ENCODE measurements around the gene LRMDA.

LRMDA gene

DNA sequence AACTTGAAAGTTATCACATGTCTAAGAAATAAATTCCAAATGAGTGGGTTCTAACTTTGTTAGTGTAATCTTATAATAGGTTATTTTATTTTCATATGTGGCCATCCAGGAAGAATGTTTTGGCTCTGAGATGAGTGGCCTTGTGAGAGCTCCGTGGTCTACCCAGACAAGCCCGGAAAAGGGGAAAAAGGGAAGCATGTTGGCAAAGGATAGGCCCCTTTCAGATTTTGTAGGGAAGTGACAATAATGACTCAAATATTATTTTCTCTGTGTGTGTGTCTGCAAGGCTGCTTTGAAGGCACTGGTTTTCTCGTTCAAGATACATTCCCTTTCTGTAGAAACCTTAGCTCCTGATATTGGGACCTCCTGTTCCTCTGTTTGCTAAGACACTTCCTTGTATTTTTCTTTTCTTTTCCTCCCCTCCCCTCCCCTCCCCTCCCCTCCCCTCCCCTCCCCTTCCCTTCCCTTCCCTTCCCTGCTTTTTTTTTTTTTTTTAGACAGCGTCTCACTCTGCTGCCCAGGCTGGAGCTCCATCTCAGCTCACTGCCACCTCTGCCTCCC lies 240.8 kb downstream of the LRMDA start:
- no peak for DNase-seq (ENCODE audit: low read depth)

DNA sequence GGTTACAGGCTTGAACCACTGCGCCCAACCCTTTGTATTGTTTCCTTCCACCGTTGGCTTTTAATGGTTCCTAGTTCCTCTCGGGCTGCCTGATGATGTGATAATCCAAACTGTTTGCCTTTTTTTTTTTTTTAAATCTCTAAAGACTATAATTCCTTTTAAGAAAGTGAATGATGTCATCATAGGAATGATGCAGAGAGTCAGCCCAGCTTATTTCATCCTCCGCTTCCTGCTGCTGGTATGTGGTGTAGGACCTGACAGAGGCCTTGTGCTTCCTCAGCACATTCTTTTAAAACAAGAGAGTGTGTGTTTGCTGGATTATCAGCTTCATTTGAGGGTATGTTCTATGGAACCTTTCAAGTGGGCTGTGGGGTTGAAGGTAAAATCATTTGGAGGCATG lies 241.4 kb downstream of the LRMDA start:
- no peak for DNase-seq (ENCODE audit: low read depth)

DNA sequence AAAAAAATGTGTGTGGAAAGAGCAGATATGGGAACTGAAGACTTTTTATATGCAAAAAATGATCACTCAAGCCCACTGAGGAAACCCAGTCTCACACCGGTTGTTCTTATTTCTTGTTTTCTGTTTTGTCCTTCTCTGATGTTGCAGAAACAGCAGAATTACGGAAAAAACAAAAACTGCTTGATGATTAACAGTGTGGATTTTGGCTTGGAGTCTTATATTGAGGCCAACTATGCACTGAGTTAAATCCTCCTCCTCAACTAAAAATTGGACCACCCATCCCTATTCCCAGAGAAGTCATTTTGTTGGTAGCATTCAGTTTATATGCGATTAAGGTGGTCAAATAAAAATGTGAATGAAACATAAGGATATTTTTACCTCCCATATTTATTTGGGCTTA lies 246.1 kb downstream of the LRMDA start:
- DNase-seq (ENCODE audit: low read depth), result no peak

DNA sequence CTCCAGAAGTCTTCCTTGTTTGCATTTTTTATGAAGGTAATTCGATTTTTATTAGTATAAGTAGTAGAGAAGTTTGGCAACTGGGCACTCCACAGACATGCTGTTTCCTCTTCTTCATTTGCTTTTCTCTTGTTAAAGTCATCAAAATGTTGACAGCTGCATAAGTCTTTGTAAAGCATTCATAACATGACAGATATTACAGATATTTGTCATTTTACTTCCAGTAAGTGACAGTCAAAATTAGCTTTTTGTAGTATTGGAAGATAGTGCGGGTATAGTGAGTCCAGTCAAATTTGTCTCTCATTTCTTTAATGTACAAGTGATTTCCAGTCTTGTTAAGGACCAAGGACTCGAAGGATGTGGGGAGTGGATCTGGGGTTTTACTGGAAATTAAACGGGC lies 247.1 kb downstream of the LRMDA start:
- DNase-seq (ENCODE audit: low read depth), result no peak

DNA sequence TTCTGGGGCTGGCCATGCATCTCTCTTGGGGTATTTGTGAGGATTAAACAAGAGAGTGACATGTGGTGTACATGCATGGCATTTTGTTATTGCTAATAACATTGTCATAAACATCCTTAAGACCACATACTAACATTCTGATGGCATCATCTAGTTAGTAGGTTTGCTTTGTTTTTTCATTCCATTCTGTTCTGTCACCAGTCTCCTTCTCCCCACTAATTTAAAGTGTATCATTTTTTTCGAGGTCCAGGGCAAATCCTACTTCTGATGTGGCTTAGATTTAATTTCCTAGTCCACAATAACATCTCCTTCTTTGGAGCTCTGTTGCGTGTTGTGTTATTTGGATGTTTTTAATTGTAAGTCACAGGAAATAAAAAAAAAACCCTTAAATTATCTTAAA lies 248.1 kb downstream of the LRMDA start:
- DNase-seq (ENCODE audit: low read depth), result no peak

DNA sequence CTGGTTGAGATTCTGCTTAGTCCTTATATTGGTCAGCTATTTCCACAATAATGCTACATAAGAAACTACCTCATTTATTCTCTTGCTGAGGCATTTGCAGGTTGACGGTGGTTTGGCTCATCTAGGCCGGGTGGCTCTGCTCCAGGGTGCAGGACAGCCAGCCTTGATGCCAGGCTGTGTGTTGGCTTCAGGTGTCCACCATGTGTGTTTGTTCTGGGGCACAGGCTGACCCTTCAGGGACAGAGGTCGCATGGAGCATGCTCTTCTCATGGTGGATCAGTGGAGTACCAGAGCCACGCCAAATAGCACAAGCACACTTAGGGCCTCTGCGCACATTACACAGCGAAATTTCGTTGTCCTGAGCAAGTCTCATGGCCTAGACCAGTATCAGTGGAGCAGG lies 249.9 kb downstream of the LRMDA start:
- no peak for DNase-seq (ENCODE audit: low read depth)

DNA sequence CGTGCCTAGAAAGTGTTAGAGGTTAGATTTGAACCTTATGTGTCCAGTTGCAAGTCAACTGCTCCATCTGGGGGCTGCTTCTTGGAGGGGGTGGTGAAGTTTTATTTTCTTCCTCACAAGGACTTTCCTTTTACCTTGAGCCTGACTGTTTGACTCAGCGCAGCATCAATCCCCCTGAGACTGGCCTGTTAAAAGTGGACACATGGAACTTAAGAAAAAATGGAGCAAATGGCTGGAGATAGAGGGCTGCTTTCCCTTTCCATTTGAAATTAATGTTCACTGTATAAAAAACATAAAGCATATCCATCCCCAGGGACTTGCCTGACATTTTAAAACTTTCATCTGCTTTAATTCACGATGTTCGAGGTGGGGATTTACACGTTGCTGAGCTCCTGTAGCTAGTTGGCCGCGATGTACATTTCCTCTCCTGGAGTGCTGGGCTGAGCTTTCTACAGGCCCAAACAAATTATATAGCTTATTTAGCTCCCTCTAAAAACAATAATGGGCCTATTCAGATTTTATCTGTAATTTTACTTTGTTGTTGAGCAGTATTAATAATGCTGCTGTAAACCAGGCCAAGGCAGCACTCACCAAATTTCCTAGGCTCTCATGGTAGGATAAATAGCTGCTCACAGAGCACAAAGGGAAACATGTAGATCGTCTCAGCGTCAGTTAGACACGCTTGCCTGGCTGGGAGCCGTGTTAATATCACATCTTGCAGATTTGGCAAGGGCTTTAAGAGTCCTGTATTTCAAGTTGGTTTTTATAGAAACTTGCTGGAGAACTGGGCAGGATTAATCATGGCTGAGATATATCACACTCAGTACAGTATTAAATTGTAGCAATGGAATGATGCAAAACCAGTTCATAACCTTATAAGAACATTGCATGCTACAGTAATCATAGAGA lies 251.5 kb downstream of the LRMDA start:
- DNase-seq (ENCODE audit: low read depth), result no peak

DNA sequence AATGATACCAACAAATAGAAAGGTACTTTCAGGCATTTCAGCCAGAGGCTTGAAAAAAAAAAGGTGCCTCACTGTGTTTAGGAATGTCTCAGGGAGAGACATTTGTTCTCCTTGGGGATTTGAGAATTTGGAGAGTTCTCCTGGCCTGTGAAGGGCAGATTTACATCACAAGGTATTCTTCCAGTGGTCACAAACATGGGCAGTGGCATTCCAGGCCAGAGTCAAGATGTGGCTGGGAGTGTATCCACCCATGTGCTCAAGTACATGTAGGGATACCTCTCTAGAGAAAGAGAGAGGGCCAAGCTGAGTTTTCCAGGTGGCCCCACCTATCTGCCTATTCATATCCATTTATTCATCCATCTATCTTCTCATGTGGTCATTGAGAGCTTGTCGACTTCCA lies 253.8 kb downstream of the LRMDA start:
- no peak for DNase-seq (ENCODE audit: low read depth)

DNA sequence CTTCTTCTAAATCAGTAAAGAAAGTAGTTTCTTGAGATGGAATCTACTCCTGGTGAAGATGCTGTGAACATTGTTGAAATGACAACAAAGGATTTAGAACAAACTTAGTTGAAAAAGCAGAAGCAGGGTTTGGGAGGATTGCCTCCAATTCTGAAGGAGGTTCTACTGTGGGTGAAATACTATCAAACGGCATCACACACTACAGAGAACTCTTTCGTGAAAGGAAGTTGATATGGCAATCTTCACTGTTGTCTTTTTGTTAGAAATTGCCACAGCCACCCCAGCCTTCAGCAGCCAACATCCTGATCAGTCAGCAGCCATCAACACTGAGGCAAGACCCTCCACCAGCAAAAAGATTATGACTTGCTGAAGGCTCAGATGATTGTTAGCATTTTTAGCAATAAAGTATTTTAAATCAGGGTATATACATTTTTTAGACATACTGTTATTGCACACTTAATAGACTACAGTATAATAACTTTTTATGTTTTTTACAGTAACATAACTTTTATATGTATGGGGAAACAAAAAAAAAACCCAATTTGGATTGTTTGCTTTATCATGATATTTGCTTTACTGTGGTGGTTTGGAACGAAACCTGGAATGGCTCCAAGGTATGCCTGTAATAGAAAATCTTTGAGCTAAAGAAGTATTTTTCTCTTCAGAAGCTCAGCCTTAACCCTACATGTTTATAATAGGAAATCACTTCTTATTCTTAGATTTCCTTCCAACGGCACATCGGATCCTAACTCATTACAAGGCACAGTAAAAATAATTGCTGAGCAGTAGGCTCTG lies 257.3 kb downstream of the LRMDA start:
- no peak for DNase-seq (ENCODE audit: low read depth)

DNA sequence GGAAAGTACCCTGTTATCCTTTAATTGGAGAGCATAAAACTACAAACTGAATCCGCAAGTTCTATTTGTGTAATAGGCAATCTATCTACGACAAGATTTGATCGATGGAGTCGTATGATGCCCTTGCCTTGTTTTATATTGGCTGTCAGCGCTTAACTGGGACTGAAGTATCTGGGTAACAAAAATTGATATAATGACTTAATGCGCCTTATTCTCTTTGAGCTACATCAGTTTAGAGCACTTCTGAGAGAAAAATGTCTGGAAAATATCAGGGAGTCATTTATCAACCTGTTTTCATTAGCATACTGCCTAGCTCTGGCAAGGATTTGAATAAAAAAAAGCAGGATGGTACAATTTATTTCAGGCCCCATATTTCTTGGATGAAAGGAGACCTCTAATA lies 262.1 kb downstream of the LRMDA start:
- no peak for DNase-seq (ENCODE audit: low read depth)

DNA sequence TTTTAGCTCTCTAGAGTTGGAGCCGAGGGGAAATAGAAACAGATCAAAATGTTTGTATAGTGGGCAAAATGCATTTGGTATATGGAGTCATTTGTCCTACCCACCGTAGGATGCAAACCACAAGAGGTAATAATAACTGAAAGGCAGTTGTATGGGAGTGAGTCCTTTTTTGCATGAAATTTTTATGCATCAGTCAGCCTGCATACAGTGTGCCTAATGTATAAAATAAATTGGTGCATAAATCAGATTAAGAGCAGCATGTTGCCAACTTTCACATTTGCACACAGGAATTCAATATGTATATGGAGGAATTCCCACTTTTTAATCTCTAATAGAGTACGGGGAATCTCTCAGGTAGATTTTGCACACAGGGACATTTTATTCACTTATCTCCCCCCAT lies 262.8 kb downstream of the LRMDA start:
- DNase-seq (ENCODE audit: low read depth), result no peak

DNA sequence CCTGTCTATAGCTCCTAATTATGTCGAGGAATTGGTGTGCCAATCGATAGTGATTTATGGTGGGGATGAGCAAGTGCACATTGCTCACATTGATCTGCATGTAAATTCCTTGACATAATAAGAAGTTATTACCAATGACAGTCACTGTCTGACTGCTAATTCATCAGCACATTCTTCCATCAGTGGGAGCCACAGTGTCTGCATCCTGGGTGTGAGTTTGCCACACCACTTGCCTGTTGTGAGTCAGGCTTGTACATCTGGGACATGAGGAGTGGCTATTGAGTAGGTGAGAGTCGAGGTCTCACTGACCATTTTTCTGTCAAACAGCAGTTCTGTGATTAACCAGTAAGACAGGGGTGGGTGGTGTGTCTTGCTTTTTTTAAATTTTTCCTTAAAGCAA lies 263.4 kb downstream of the LRMDA start:
- no peak for DNase-seq (ENCODE audit: low read depth)

DNA sequence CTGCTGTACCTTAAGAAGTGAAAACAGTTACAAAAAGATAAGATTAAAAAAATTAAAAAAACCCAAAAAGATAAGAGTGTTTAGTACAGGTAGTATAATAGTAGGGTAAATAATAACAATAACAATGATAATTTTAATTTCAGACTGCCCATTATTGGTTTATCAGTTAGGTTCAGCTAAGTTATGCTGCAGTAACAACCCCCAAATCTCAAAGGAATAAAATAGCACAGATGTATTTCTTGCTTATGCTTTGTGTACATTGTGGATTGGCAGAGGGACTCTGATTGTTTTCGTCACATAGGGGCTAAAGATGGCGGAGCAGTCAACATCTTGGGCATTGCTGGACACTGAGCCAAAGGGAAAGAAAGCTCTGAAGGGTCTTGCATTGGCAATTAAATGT lies 264.6 kb downstream of the LRMDA start:
- no peak for DNase-seq (ENCODE audit: low read depth)

DNA sequence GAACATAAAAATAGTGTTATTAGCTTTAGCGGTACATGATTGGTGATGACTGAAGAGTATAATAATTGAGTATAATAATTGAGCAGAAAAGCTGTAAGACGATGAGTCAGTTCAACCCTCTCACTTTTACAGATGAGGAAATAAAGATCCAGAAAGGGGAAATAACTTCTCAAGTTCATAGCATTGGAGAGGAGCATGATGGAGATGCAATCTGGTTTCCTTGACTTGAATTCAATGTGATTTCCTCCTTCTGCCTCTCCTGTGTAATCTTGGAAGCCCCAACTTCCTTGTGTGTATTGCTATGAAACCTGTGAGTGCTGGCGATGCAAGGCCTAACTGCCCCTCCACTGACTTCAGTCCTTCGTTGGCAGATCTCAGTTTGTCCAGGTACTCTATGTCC lies 265.1 kb downstream of the LRMDA start:
- no peak for DNase-seq (ENCODE audit: low read depth)

DNA sequence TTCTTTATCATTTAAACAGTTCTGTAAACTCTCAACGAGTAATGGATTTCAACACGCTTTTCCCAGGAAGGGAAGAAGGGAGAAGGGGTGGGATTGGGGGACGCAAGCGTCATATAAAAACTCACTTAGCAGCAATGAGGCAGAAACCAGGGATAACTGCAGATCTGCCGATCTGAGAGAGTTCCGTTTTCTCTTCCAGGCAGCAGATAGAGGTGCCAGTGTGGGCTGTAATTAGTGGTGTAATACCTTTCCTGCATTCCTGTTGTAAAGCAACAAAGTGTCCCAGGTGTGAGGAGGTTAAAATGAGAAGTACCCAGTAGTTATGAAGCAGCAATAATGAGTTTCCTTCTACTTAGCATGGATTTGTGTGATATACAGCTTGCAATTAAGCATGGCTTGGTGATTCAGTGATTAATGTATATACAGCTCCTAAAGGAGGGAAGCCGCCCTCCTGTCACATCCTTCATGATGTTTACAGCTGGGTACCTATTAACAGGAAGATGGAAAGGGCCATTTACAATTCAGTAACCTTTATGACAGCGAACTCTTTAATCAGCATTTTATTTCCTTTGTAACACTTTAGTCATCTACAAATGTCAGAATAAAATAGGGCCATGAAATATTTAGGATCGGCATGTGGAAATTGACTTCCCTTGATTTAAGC lies 271.9 kb downstream of the LRMDA start:
- no peak for DNase-seq (ENCODE audit: low read depth)

DNA sequence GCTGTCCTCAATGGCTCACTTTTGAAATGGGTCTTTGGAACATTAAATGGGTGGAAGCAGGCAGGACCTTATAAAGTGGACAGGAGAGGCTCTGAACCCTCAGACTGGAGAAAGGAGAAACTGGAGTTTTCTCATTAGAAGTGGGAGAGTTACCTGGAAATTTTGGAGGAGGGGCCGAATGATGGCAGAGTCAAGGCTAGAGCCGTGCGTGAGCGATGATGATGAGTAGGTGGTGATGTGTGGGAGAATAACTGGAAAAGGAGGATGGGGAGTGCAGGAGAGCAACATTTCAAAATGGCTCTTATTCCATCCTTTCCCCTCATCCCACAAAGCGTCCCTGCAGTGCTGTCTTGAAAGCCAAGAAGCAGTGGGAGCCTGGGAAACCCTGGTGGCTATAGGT lies 274.0 kb downstream of the LRMDA start:
- DNase-seq (ENCODE audit: low read depth), result no peak

DNA sequence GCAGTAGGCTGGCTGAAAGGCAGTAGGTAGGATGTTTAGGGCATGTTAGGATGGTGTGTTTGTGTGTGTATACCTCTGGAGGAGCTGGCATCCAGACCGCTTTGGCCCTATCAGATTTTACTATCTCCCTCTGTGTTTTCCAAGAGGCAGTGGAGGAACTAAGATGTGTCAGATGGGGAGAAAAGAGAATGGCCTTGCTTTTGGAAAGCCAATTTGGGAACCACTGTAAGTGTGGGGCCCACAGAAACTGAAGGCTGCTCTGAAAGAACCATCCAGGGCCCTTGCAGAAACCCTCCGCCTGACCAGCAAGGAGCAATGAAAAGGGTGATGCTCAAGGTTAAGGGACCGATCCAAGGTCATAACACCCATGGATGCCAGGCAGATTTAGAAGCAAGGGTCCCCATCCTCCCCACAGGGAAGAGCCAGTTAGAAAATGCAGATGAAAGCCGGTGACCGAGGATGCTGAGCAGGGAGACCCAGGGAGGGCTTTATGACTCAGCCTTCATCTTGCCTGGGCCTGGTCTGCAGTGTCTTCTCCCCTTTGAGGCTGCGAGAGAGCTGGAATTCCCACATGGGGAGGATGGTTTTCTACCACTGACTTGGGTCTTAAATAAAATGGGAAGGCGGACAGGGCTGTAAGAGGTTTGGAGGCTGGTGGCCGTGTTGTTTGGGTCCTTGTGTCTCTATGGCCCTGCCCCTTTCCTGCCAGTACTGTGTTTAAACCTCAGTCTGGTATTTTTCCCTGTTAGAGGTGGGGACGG lies 275.8 kb downstream of the LRMDA start:
- DNase-seq (ENCODE audit: low read depth), result no peak

DNA sequence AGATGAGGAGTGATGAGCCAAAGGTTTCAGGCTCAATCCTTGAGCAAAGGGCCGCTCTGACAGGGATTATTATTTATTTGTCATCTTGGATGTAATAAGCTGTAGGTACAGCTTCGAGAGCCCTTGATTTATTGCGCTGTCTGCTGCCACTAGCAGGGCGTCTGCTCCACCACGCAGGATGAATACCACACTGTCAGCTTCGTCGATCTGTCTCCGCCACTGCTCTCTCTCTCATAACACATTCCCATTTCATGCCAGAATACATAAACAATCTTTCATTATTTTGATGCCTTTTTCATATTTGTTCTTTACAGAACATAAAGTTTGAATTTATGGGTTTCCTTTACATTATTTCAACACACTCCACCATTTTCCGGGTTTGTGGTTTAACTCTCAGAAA lies 276.6 kb downstream of the LRMDA start:
- DNase-seq (ENCODE audit: low read depth), result no peak

DNA sequence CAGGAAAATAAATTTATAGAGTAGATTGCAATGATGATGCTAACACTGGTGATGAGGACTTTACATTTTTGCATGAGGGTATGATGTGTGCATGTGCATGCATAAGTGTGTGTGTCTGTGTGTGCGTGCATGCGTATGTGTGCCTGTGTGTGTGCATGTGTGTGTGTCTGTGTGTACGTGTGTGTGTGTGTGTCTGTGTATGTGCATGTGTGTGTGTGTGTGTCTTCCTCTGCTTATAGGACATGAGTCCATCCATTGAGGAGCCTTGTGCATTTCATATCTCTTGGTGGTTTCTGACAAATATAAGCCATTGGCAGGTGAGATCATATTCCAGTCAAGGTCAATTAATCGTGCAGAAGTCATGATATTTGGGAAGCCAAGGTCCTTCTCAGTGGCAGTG lies 277.8 kb downstream of the LRMDA start:
- DNase-seq (ENCODE audit: low read depth), result no peak

DNA sequence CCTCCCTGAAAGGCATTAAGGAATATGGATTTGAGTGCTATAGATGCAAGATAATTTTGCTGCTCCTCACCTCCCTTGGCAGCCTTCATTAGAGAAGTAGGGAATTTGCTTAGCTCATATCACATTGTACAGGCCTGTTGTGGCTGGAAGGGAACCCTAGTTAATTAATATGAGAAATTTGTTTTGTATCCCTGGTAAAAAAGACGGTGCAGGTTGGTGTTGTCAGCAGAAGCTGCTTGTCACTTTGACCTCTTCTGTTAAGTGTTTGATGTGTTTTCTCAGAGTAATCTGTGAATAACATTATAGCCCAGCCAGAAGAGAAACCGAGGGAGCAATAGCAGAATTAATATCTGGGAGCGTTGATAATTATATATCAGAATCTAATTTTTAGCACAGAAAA lies 278.4 kb downstream of the LRMDA start:
- no peak for DNase-seq (ENCODE audit: low read depth)

DNA sequence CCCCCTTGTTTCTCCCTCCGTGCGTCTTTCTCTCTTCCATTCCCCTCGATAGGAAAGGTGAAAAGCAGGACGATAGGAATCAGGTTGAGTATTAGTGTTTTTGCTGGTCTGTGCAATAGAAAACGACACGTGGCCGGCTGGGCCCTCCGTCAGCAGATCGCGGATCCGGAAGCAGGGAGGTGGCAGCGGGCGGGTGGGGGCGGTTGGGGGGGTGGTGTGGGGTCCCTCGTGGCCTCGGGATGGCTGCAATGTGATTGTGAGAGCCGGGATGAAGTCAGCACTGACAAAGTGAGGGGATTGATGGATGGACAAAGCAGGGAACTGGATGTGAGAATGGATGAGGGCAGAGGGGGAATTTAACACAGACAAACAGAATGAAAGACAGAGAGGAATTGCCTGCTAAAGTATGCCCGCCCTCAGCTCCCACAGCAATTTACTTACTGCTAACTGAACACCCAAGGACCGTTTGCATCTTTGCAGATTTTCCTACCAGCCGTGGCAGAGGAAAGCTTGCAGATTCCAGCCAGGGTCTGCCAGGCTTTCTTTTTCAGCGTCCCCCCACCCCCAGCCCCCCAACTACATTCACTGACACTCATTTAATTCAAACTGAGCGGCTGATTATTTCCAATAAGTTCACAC lies 280.9 kb downstream of the LRMDA start:
- DNase-seq (ENCODE audit: low read depth), result no peak
